HEK293T (cell line): ENCODE data around the gene WDR41.

Experiments
- ELF4 ChIP-seq: fragments of 450-650 bp; IDR thresholded peaks from 2 replicates; pipeline ENCODE4 v1.6.1; 2017; ENCODE audit warnings: antibody characterized with exemption
- FOXA1 ChIP-seq: fragments of 450-650 bp; IDR thresholded peaks from 2 replicates; pipeline ENCODE4 v1.6.1; 2016; ENCODE audit warnings: mild to moderate bottlenecking
- FOXK2 ChIP-seq: fragments of 450-650 bp; IDR thresholded peaks from 2 replicates; pipeline ENCODE4 v1.6.1; 2016; ENCODE audit warnings: mild to moderate bottlenecking
- FOXM1 ChIP-seq: fragments of 450-650 bp; IDR thresholded peaks from 2 replicates; pipeline ENCODE4 v1.6.1; 2017; ENCODE audit warnings: mild to moderate bottlenecking, borderline replicate concordance
- HDGF ChIP-seq: fragments of 450-650 bp; IDR thresholded peaks from 2 replicates; pipeline ENCODE4 v1.6.1; 2017; ENCODE audit warnings: antibody characterized with exemption, borderline replicate concordance
- LEF1 ChIP-seq: fragments of 450-650 bp; IDR thresholded peaks from 2 replicates; pipeline ENCODE4 v1.6.1; 2017; ENCODE audit warnings: mild to moderate bottlenecking, borderline replicate concordance
- NFRKB ChIP-seq: fragments of 450-650 bp; IDR thresholded peaks from 2 replicates; pipeline ENCODE4 v1.6.1; 2016; ENCODE audit warnings: mild to moderate bottlenecking, moderate library complexity
- SP1 ChIP-seq: fragments of 450-650 bp; IDR thresholded peaks from 2 replicates; pipeline ENCODE4 v1.6.1; 2017

- TF ChIP-seq HDGF = no peak
- TF ChIP-seq SP1 = no peak
- TF ChIP-seq FOXM1 = no peak
- no peak for TF ChIP-seq FOXA1
- no peak for TF ChIP-seq NFRKB
- no peak for TF ChIP-seq FOXK2
- TF ChIP-seq LEF1 = no peak
- TF ChIP-seq ELF4 = no peak
Observed at GRCh38 chr5:77499441-77499840, 7.3 kb upstream of the WDR41 start.
